DMS153 (cell line): ENCODE data around the gene RNASEH2C.
"Not testable (repeated sequence)": the region's sequence is repeated elsewhere in the genome, so short reads cannot be mapped to it uniquely, and the experiment has no call there.

ENCODE experiments used
- DNase-seq: peaks from one replicate; lab custom pipeline; 2025; lab: John Stamatoyannopoulos, UW

RNASEH2C gene

GRCh38 chr11:65720211-65720934 is at the start of gene RNASEH2C:
RNASEH2C (minus strand) TSS chr11:65720798; CDS start chr11:65720758, 40 bp downstream.
- peak; percentile 68 for DNase-seq

- DNase-seq, result not testable (repeated sequence)
Observed at GRCh38 chr11:65767806-65768205, 47.2 kb upstream of the RNASEH2C start.

- no peak for DNase-seq
Observed at GRCh38 chr11:65767406-65767805, 46.8 kb upstream of the RNASEH2C start.

- DNase-seq, result no peak
Observed at GRCh38 chr11:65766535-65766934, 45.9 kb upstream of the RNASEH2C start.

- DNase-seq, result no peak
Observed at GRCh38 chr11:65764434-65764833, 43.8 kb upstream of the RNASEH2C start.

- not testable (repeated sequence) for DNase-seq
Observed at GRCh38 chr11:65762816-65763215, 42.2 kb upstream of the RNASEH2C start.

- DNase-seq, result not testable (repeated sequence)
Observed at GRCh38 chr11:65762169-65762568, 41.6 kb upstream of the RNASEH2C start.

GRCh38 chr11:65745049-65745448 is 24.5 kb upstream of the RNASEH2C start:
- DNase-seq, result no peak

- DNase-seq, result no peak
Observed at GRCh38 chr11:65744699-65745042, 24.1 kb upstream of the RNASEH2C start.

GRCh38 chr11:65744026-65744698 is 23.6 kb upstream of the RNASEH2C start:
- no peak for DNase-seq

GRCh38 chr11:65743681-65744025 is 23.1 kb upstream of the RNASEH2C start:
- no peak for DNase-seq

GRCh38 chr11:65742353-65742752 is 21.8 kb upstream of the RNASEH2C start:
- no peak for DNase-seq

GRCh38 chr11:65741185-65741584 is 20.6 kb upstream of the RNASEH2C start:
- no peak for DNase-seq

GRCh38 chr11:65739022-65739421 is 18.4 kb upstream of the RNASEH2C start:
- DNase-seq, result no peak

- DNase-seq, result no peak
Observed at GRCh38 chr11:65736810-65737209, 16.2 kb upstream of the RNASEH2C start.

GRCh38 chr11:65735111-65735510 is 14.5 kb upstream of the RNASEH2C start:
- not testable (repeated sequence) for DNase-seq

GRCh38 chr11:65730461-65730860 is 9.9 kb upstream of the RNASEH2C start:
- DNase-seq, result no peak

- DNase-seq, result no peak
Observed at GRCh38 chr11:65727865-65728264, 7.3 kb upstream of the RNASEH2C start.

GRCh38 chr11:65726660-65727059 is 6.1 kb upstream of the RNASEH2C start:
- DNase-seq, result no peak

GRCh38 chr11:65722261-65722660 is 1.7 kb upstream of the RNASEH2C start:
- DNase-seq, result no peak

GRCh38 chr11:65719871-65720210 is 757 bp downstream of the RNASEH2C start:
- DNase-seq, result no peak

- no peak for DNase-seq
Observed at GRCh38 chr11:65718964-65719492, 1.6 kb downstream of the RNASEH2C start.

GRCh38 chr11:65718531-65718930 is 2.1 kb downstream of the RNASEH2C start:
- DNase-seq, result no peak

GRCh38 chr11:65717906-65718305 is 2.7 kb downstream of the RNASEH2C start:
- DNase-seq, result no peak
